ENCODE results near the gene TNS3. TPM values are rescaled to one million over a fixed set of nuclear protein-coding genes. Genes with fewer than 3 reads are reported as not detected.

Gene TNS3
- total and polyA plus RNA-seq, 5 donors from 2014 or later, result 1.4 TPM; not detected in 4

DNA sequence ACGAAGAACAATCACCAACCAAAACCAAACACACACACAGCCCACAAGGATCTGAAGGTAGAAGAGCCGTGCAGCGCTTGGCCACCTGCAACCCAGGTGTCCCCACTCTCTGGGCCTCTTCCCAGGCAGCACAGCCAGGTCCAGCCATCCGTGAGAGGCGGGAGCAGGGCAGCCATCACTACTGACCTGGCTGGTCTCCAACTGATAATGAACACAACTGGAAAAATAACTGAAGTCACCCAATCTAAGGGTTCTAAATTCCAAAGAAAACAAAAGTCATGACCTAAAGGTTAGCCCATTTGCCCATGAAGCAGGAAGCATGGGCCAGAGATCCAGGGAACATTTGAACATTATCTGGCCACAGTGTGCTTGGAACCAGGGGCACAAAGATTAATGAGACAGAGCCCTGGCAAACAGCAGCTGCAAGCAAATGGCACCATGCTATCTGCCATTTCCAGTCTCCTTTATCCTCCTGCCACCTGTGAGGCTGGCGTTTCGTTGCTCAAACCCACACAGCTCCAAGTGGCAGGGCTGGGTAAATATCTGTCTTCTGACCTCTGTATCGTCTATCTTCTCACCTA lies 207.9 kb downstream of the TNS3 start:
- H3K36me3 ChIP-seq (ENCODE audit: control insufficient read depth, insufficient read depth, low read length), result no peaks in the 10 kb centered on the region
- no peak overlapping the region for H3K4me3 ChIP-seq (ENCODE audit: low read depth, low read length)
- DNase-seq (no peak), ATAC-seq (ENCODE audit: low read depth in 2 of 2) (no peak)
- H3K9me3 ChIP-seq (ENCODE audit: control insufficient read depth in 2 of 2, low read length in 2 of 2), result no peaks in the 10 kb centered on the region
- H3K27me3 Mint-ChIP-seq, result peaks cover 10% of the 10 kb centered on the region
- H3K9me3 Mint-ChIP-seq, result peaks cover 0 to 3% (median 0%) of the 10 kb centered on the region in 7 donors
- H3K27me3 ChIP-seq (ENCODE audit: control insufficient read depth, insufficient read depth, low read length), result no peaks in the 10 kb centered on the region
- H3K4me1 Mint-ChIP-seq, result no peaks in the 10 kb centered on the region
- H3K4me3 Mint-ChIP-seq, result no peak overlapping the region
- no peak overlapping the region for H3K27ac Mint-ChIP-seq
- no peak overlapping the region for H3K27ac ChIP-seq (ENCODE audit: insufficient read depth, low read length, poor library complexity, severe bottlenecking)
- H3K4me1 ChIP-seq (ENCODE audit: control insufficient read depth, insufficient read depth, low read length, poor library complexity, severe bottlenecking), result no peaks in the 10 kb centered on the region
- H3K36me3 Mint-ChIP-seq, result no peaks in the 10 kb centered on the region

DNA sequence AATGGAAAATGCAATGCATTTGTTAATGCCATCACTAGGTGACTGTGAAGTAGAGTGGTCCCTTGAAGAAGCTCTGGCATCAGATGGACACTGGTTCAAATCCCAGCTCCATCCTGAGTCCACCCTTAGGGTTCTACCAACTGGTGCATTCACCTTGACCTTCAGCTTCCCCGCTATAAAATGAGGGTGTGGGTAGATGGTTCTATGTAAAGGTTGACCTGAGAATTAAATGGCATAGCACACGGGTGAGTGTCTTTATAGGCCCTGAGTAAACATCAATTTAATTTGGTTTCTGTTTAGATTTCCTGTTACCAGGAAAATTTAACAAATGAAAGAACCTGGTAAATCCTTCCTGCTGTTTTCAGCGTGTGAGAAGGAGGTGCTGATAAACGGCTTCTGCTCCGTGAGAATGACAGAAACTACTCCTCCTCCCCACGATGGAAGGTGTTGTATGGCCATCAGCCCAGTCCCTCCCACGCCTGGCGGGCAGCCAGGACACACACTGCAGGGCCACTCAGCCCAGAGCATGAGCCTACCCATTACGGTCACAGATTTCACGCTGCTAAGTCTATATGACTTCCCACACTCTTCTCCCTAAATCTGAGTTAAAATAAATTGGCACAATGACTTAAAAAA lies 210.1 kb downstream of the TNS3 start:
- DNase-seq, result no peak
- H3K36me3 Mint-ChIP-seq, result no peaks in the 10 kb centered on the region
- no peaks in the 10 kb centered on the region for H3K9me3 ChIP-seq (ENCODE audit: control insufficient read depth in 2 of 2, low read length in 2 of 2)

DNA sequence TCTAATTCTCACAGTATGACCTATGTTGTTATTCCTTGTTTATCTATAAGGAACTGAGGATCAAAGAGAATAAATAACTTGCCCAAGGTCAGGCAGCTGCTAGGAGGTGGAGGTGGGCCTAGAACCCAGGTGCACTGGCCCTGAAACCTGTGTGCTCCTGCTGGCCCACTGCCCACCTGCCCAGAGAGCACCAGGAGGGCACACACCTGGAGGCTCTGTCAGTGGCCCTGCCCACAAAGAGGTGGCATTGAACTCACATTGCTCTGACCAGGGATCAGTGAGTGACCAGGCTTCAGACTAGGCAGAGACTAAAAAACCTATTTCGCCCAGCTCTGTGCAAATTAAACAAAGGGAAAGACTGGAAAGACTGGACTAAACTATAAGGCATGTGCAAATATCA lies 210.6 kb downstream of the TNS3 start:
- H3K4me1 Mint-ChIP-seq, result no peaks in the 10 kb centered on the region
- H3K27me3 Mint-ChIP-seq, result peaks cover 10% of the 10 kb centered on the region
- peaks cover 0 to 5% (median 0%) of the 10 kb centered on the region in 7 donors for H3K9me3 Mint-ChIP-seq
- no peaks in the 10 kb centered on the region for H3K9me3 ChIP-seq (ENCODE audit: control insufficient read depth in 2 of 2, low read length in 2 of 2)
- H3K36me3 ChIP-seq (ENCODE audit: control insufficient read depth, insufficient read depth, low read length), result no peaks in the 10 kb centered on the region
- no peaks in the 10 kb centered on the region for H3K4me1 ChIP-seq (ENCODE audit: control insufficient read depth, insufficient read depth, low read length, poor library complexity, severe bottlenecking)
- no peak overlapping the region for H3K4me3 Mint-ChIP-seq
- H3K36me3 Mint-ChIP-seq, result no peaks in the 10 kb centered on the region
- H3K4me3 ChIP-seq (ENCODE audit: low read depth, low read length), result no peak overlapping the region
- no peak overlapping the region for H3K27ac Mint-ChIP-seq
- DNase-seq, result no peak
- no peaks in the 10 kb centered on the region for H3K27me3 ChIP-seq (ENCODE audit: control insufficient read depth, insufficient read depth, low read length)
- H3K27ac ChIP-seq (ENCODE audit: insufficient read depth, low read length, poor library complexity, severe bottlenecking), result no peak overlapping the region
- ATAC-seq (ENCODE audit: low read depth in 2 of 2), result no peak

More for the DNA sequence above, 210.1 kb downstream of the TNS3 start:
- no peaks in the 10 kb centered on the region for H3K4me1 Mint-ChIP-seq
- H3K27ac ChIP-seq (ENCODE audit: insufficient read depth, low read length, poor library complexity, severe bottlenecking), result no peak overlapping the region
- no peaks in the 10 kb centered on the region for H3K36me3 ChIP-seq (ENCODE audit: control insufficient read depth, insufficient read depth, low read length)
- peaks cover 0 to 7% (median 0%) of the 10 kb centered on the region in 7 donors for H3K9me3 Mint-ChIP-seq
- no peak for ATAC-seq (ENCODE audit: low read depth in 2 of 2)
- no peak overlapping the region for H3K4me3 ChIP-seq (ENCODE audit: low read depth, low read length)
- H3K27me3 Mint-ChIP-seq, result peaks cover 10% of the 10 kb centered on the region
- H3K27me3 ChIP-seq (ENCODE audit: control insufficient read depth, insufficient read depth, low read length), result no peaks in the 10 kb centered on the region
- H3K27ac Mint-ChIP-seq, result no peak overlapping the region
- no peak overlapping the region for H3K4me3 Mint-ChIP-seq
- H3K4me1 ChIP-seq (ENCODE audit: control insufficient read depth, insufficient read depth, low read length, poor library complexity, severe bottlenecking), result no peaks in the 10 kb centered on the region

DNA sequence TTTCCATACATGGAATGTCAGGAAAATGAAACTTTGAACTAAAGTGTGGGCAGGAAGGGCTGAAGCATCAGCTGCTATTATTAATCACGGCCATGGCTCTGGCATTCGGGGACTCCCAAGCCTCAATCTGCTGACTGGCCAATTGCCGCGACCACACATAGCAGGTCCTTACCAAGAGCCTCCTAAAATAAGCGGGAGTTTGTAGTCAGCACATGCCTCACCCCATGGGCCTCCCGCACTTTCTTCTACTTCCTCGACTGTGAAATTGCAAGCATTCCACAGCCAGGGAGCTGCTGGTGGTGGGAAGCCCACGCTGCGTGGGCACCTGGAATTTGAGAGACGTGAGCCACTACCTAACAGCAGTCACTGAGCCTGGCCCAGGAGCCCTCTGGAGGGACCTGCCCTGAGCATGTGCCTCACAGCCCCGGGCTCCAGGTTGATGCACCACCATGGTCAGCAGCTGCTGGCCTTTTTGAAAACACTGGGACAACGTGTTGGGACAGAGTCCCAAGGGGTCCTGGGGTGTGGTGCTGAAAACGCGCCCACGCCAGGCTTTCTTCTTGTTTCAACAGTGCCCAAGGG lies 211.4 kb downstream of the TNS3 start:
- Mint-ChIP-seq H3K27ac (peak overlapping the region in 1 of 3 donors; percentile 20), H3K36me3 (no peaks in the 10 kb centered on the region), H3K4me3 (no peak overlapping the region), H3K9me3 (peaks cover 0 to 5% (median 0%) of the 10 kb centered on the region in 7 donors), H3K4me1 (no peaks in the 10 kb centered on the region), H3K27me3 (peaks cover 10% of the 10 kb centered on the region)
- Histone ChIP-seq H3K4me1 (ENCODE audit: control insufficient read depth, insufficient read depth, low read length, poor library complexity, severe bottlenecking) (no peaks in the 10 kb centered on the region), H3K36me3 (ENCODE audit: control insufficient read depth, insufficient read depth, low read length) (no peaks in the 10 kb centered on the region), H3K9me3 (ENCODE audit: control insufficient read depth in 2 of 2, low read length in 2 of 2) (no peaks in the 10 kb centered on the region), H3K27ac (ENCODE audit: insufficient read depth, low read length, poor library complexity, severe bottlenecking) (no peak overlapping the region), H3K4me3 (ENCODE audit: low read depth, low read length) (no peak overlapping the region), H3K27me3 (ENCODE audit: control insufficient read depth, insufficient read depth, low read length) (no peaks in the 10 kb centered on the region)
- DNase-seq (no peak), ATAC-seq (ENCODE audit: low read depth in 2 of 2) (no peak)

DNA sequence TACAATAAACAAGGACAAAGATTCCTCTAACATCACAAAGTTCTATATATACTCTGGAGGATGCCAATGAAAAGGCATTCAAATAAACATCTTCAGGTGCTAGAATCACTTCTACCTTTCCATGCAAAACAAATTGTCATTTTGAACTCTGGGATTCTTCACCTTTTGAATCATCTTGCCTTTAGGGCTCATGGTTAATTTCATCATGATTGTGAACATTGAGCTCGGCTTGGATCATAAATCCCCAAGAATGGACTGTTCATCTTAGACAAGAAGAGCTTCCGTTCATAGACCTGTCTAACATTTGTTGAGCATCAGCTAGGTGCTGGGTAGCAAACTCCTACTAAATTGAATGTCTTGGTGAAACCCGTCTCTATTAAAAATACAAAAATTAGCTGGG lies 212.2 kb downstream of the TNS3 start:
- DNase-seq (no peak), ATAC-seq (ENCODE audit: low read depth in 2 of 2) (no peak)
- Histone ChIP-seq H3K36me3 (ENCODE audit: control insufficient read depth, insufficient read depth, low read length) (no peaks in the 10 kb centered on the region), H3K9me3 (ENCODE audit: control insufficient read depth in 2 of 2, low read length in 2 of 2) (no peaks in the 10 kb centered on the region), H3K4me3 (ENCODE audit: low read depth, low read length) (no peak overlapping the region), H3K4me1 (ENCODE audit: control insufficient read depth, insufficient read depth, low read length, poor library complexity, severe bottlenecking) (no peaks in the 10 kb centered on the region), H3K27me3 (ENCODE audit: control insufficient read depth, insufficient read depth, low read length) (no peaks in the 10 kb centered on the region), H3K27ac (ENCODE audit: insufficient read depth, low read length, poor library complexity, severe bottlenecking) (no peak overlapping the region)
- H3K4me1 Mint-ChIP-seq, result no peaks in the 10 kb centered on the region
- no peaks in the 10 kb centered on the region for H3K36me3 Mint-ChIP-seq
- H3K4me3 Mint-ChIP-seq, result no peak overlapping the region
- H3K9me3 Mint-ChIP-seq, result peaks cover 0 to 5% (median 0%) of the 10 kb centered on the region in 7 donors
- no peak overlapping the region for H3K27ac Mint-ChIP-seq
- H3K27me3 Mint-ChIP-seq, result peaks cover 10% of the 10 kb centered on the region

DNA sequence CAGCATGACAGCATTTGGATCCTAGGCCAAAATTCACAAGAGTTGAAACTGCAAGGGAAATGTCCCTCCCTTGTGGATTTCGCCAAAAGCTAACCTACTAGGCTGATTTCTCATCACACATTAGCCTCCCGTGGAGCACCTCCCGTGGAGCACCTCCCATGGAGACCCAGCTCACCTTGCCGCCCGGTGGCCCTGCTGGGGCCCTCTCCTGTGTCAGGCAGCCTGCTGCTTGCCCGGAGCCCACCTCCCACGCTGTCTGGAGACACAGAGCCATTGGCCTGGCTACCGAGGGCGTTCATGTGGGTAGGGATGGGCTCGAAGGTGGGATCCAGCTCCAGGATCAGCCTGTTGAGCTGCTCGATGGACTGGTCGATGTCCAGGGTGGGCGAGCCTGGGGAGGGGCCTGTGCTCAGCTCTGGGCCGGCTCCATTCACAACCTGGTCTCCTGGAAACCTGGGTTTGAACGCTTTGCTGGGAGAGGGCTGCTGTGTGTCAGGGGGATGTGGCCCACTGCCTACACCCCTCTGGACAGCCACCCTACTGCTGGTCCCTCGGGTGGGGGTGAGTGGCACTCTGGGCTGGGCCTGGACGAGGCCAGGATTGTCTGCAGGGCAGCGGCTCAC lies 213.6 kb downstream of the TNS3 start:
- no peaks in the 10 kb centered on the region for H3K4me1 Mint-ChIP-seq
- Histone ChIP-seq H3K4me3 (ENCODE audit: low read depth, low read length) (no peak overlapping the region), H3K27me3 (ENCODE audit: control insufficient read depth, insufficient read depth, low read length) (no peaks in the 10 kb centered on the region), H3K36me3 (ENCODE audit: control insufficient read depth, insufficient read depth, low read length) (no peaks in the 10 kb centered on the region), H3K9me3 (ENCODE audit: control insufficient read depth in 2 of 2, low read length in 2 of 2) (no peaks in the 10 kb centered on the region), H3K4me1 (ENCODE audit: control insufficient read depth, insufficient read depth, low read length, poor library complexity, severe bottlenecking) (no peaks in the 10 kb centered on the region), H3K27ac (ENCODE audit: insufficient read depth, low read length, poor library complexity, severe bottlenecking) (no peak overlapping the region)
- ATAC-seq (ENCODE audit: low read depth in 2 of 2), result no peak
- H3K9me3 Mint-ChIP-seq, result peaks cover 0 to 4% (median 0%) of the 10 kb centered on the region in 7 donors
- no peak overlapping the region for H3K4me3 Mint-ChIP-seq
- no peak for DNase-seq
- no peaks in the 10 kb centered on the region for H3K36me3 Mint-ChIP-seq
- H3K27ac Mint-ChIP-seq, result no peak overlapping the region
- peaks cover 10% of the 10 kb centered on the region for H3K27me3 Mint-ChIP-seq

DNA sequence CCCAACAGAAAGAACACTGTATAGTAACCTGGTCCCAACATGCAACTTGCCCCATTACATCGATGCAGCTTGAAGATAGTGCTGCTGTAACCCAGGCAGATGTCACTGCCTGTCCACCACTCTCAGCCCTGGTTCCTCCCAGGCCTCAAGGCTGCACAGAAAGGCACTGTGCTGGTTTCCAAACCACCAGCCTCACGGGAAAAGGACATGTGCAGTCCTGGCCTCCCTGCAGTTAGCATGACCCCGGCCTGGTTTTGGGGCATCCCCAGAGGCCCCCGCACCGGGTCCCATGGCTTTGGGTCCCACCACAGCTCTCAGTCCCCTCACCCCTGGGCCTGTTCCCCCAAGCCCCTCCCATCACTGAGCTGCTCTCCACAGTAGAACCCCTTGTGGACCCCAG lies 214.5 kb downstream of the TNS3 start:
- H3K27ac Mint-ChIP-seq, result no peak overlapping the region
- no peak overlapping the region for H3K4me3 Mint-ChIP-seq
- Histone ChIP-seq H3K36me3 (ENCODE audit: control insufficient read depth, insufficient read depth, low read length) (no peaks in the 10 kb centered on the region), H3K27me3 (ENCODE audit: control insufficient read depth, insufficient read depth, low read length) (no peaks in the 10 kb centered on the region), H3K4me3 (ENCODE audit: low read depth, low read length) (no peak overlapping the region), H3K4me1 (ENCODE audit: control insufficient read depth, insufficient read depth, low read length, poor library complexity, severe bottlenecking) (no peaks in the 10 kb centered on the region), H3K9me3 (ENCODE audit: control insufficient read depth in 2 of 2, low read length in 2 of 2) (no peaks in the 10 kb centered on the region), H3K27ac (ENCODE audit: insufficient read depth, low read length, poor library complexity, severe bottlenecking) (no peak overlapping the region)
- H3K36me3 Mint-ChIP-seq, result no peaks in the 10 kb centered on the region
- no peaks in the 10 kb centered on the region for H3K4me1 Mint-ChIP-seq
- ATAC-seq (ENCODE audit: low read depth in 2 of 2) (no peak), DNase-seq (no peak)
- peaks cover 6% of the 10 kb centered on the region for H3K27me3 Mint-ChIP-seq
- H3K9me3 Mint-ChIP-seq, result peaks cover 0 to 4% (median 0%) of the 10 kb centered on the region in 7 donors

Measured in CD4-positive, CD25-positive, alpha-beta regulatory T cell (primary cell).